Iris pigment epithelial cell (primary cell): ENCODE measurements around the gene HOMER3.
A peak's percentile ranks its signal among the peaks of the same experiment; 100 is the strongest.
"Not testable (repeated sequence)": the region's sequence is repeated elsewhere in the genome, so short reads cannot be mapped to it uniquely, and the experiment has no call there.

ENCODE experiments used
- DNase-seq: peaks from one replicate; pipeline ENCODE4 v3.0.0-alpha.2; 2011; ENCODE audit warnings: low read depth

The HOMER3 gene

DNA sequence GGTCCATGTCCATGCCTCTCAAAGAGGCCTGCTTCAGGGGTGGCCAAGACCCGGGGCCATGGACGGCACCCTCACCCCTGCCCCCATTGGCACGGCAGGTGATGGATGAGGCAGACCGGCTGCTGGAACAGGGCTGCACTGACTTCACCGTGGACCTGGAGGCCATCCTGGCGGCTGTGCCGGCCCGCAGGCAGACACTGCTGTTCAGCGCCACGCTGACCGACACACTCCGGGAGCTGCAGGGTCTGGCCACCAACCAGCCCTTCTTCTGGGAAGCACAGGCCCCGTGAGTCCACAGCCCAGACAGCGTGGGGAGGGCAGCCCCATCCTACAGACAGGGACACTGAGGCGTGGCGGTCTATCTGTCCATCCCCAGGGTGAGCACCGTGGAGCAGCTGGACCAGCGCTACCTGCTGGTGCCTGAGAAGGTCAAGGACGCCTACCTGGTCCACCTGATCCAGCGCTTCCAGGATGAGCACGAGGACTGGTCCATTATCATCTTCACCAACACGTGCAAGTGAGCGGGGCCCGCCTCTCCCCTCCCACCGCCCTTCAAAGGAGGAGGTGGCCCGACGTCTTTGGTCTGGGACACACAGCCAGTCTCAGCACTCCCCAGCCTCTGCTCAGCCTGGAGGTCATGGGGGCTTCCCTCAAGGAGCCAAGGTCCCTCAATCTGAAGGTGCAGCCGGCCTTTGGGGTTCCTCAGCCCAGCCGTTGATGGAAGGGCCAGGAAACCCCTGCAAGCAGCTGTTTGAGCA, 18.6 kb downstream of the HOMER3 start:
- no peak for DNase-seq

DNA sequence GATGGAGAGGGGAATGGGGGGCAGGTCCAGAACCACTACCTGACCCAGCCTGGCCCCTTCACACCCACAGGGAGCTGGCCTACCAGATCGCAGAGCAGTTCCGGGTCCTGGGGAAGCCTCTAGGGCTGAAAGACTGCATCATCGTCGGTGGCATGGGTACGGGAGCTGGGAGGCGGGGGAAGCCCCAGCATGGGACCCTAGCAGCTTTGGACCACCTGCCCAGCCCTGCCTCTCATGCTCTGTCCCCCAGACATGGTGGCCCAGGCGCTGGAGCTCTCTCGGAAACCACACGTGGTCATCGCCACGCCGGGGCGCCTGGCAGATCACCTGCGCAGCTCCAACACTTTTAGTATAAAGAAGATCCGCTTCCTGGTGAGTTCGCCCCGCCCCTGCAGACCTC, 19.4 kb downstream of the HOMER3 start:
- no peak for DNase-seq

DNA sequence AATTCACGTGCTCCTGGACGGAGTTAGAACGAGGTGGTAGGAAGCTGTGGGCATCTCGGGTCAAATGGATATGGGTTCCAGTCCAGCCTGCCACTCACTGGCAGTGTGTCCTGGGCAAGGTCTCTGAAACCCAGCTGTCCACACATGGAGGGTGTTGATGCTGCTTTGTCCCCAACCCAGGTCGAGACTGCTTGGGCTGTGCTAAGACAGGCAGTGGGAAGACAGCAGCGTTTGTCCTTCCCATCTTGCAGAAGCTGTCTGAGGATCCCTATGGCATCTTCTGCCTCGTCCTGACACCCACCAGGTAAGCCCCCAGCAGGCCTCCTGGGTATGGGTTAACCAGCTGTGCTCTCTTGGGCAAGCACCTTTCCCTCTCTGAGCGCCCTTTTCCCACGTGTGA, 20.6 kb downstream of the HOMER3 start:
- DNase-seq = no peak

DNA sequence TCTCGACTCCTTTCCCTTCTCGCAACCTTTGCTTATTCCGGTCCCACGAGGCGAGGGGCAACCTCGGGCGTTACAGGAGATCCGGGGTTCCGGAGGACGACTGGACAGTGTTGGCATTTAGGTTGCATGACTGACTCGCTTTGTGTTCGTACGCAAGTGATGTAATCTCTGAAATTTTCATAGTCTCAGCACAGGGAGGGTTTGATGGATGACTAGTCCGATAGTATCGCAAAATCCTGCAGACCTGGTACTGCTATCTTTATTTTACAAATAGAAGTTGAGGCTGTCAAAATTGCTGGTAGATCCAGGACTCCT, 21.2 kb downstream of the HOMER3 start:
- DNase-seq = peak; percentile 26

DNA sequence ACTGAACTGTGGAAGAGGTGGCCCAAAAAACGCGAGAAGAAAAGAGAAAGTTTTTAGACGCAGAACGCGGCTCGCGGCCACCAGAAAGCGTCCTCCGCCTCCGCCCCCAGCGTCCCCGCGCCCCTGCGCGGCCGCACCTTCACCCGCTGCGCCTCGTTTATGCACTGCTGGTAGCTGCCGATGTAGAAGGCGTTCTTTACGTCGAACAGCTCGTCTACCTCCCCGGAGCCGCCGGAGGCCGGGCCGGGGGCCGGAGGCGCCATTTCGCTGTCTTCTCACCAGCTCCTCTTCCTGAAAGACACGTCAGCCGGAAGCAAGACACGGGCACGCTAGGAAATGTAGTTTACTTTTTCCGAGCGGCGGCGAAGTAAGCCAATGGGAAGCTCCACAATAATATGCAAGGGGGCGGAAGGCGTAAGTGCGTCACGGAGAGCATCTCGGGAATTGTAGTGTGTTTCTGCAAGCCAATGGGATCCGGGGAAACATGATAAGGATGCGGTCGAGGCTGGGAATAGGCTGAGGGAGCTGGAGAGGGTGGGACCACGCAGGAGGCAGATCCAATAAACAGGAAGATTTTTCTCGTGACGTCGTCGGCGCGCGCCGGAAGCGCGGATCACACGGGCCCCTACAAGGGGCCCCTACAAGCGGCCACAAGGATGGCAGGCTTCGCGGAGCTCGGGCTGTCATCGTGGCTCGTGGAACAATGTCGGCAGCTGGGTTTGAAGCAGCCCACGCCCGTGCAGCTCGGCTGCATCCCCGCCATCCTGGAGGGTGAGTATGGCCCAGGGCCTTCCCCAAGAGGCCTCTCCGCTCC, 21.7 kb downstream of the HOMER3 start, which contains the start of the genes COPE and DDX49:
TSS of gene COPE (minus strand) at position 302 of the 814 bp plus-strand sequence. CDS start at position 263, 39 bp downstream.
TSS of gene DDX49 (plus strand) at position 630 of the 814 bp plus-strand sequence. CDS start at position 657, 27 bp downstream.
- peak; percentile 100 for DNase-seq

DNA sequence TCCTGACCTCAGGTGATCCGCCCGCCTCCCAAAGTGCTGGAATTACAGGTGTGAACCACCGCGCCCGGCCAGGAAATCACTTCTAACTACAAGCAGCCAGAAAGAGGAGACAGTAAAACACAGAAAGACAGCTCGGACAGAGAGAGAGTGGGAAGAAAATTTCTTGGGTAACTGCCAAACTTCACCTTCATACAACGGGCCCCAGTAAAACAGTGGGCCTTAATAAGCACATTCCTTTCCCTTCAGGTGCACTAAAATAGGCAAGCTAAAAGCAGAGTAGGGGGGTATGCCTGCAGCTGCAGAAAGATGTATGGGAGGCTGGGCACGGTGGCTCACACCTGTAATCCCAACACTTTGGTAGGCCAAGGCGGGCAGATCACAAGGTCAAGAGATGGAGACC, 23.4 kb downstream of the HOMER3 start:
- DNase-seq = not testable (repeated sequence)

DNA sequence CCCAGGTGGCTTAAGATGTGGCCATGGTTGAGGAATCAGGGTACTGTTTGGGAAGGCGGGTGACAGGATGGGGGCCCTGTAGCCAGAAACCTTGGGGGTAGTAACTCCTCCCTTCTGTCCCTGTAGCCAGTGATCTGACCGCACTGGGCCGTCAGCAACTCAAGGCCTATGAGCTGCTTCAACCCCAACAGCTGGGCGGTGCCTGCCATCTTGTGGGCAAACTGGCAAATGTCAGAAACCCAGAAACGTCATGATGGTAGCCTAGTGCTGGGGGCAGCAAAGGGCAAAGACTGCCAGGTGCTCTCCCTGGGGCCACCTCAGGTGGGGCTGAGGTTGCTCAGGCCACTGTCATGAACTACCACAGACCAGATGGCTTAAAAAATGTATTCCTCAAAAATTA, 25.4 kb downstream of the HOMER3 start:
- peak; percentile 37 for DNase-seq

DNA sequence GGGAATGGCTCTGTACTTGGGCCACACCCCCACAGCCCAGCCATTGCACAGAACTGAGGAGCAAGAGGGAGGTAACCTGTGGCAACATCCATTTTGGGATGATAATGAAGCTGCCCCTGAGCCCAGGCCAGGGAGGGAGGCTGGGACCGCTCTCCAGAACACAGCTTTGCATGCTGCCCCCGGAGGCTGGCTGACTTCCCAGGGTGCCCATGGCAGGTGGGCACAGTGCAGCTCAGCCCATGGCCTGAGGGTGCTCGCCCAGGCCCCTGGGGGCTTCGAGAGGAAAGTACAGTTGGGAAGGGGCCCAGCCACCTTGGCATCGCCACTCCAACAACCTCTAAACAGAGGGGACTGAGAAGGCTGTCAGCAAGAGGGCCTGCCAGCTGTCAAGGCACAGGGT, 27.6 kb downstream of the HOMER3 start:
- no peak for DNase-seq

DNA sequence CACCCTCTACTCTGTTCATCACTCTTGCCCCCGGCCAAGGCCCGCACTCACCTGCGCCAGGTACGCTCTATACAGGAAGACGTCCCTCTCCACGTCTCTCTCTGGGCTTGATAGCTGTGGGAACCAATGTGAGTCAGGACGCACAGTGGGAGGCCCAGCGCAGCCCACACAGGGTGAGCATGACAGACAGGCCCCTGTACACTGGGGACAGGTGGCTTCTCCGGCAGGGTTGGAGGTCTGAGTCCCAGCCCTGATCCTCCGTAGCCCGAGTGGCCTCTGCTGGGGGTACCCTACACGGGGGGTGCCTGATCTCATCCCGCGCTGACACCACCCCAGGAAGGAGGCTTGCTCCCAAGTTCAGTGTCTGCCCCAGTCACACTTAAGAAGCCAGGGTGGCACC, 28.1 kb downstream of the HOMER3 start:
- DNase-seq = no peak

DNA sequence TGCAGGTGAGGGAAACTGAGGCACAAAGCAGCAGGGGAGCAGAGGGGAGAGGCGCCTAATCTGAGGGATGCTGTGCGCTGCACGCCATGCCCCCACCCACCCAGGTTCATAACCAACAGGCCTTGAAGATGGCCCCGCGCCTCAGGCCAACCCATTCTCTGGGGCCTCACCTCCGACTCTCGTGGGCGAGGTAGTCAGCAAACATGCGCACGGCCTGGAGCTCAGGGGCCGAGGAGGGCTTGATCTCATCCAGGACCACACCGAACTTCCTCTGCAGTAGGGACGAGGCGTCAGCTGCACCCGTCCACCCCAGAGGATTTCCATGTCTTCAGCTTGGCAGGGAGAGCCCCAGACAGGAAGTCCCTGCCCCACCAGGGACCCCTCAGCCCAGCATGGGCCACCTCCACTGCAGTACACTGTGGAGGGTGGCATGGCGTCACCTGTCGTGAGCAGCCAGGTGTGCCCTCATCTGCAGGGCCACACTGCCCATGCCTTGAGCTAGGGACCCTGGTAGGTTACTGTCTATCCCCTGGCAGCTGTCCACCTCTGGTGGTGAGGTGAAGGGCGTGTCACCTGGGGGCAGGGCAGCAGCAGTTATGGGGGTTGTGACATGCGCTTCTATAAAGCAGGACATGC, 30.1 kb downstream of the HOMER3 start:
- no peak for DNase-seq

DNA sequence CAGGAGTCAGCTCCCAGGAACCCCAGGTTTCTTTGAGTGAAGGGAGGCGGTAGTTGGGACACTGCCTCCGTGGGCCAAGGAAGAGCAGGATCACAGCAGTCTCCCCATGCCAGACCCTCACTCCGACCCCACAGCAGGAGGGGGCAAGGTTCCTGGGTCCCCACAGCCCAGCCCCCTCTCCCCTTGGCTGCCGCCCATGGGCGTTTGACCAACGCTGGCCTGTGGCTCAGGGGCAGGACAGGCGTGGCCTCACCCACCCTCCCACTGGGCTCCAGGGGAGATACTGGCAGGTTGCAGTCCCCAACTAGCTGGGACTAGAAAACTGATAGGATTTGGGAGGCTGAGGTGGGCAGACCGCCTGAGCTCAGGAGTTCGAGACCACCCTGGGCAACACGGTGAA, 31.0 kb downstream of the HOMER3 start:
- no peak for DNase-seq

DNA sequence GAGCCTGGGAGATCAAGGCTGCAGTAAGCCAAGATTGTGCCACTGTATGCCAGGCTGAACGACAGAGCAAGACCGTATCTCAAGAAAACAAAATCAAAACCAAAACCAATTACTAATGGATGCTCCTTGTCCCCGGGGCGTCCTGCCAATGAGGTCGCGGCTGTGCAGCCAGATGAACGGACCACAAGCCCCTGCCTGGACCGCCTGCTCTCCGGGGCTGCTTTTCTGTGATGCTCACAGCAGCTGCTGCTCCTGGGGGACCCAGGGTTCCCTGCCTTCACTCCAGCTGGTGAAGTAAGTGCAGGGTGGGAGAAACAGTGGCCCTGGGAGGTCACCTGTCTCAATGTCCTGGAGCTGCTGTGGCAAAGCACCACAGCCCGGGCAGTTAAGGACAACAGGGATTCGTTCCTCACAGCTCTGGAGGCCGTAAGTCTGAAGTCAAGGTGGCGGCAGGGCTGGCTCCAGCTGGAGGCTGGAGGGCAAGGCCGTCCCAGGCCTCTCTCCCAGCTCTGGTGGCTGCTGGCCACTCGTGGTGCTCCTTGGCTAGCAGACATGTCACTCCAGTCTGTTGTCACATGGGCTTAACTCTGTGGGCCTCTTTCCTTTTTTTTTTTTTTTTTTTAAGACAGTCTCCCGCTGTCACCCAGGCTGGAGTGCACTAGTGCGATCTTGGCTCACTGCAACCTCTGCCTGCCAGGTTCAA, 31.9 kb downstream of the HOMER3 start:
- DNase-seq = no peak

DNA sequence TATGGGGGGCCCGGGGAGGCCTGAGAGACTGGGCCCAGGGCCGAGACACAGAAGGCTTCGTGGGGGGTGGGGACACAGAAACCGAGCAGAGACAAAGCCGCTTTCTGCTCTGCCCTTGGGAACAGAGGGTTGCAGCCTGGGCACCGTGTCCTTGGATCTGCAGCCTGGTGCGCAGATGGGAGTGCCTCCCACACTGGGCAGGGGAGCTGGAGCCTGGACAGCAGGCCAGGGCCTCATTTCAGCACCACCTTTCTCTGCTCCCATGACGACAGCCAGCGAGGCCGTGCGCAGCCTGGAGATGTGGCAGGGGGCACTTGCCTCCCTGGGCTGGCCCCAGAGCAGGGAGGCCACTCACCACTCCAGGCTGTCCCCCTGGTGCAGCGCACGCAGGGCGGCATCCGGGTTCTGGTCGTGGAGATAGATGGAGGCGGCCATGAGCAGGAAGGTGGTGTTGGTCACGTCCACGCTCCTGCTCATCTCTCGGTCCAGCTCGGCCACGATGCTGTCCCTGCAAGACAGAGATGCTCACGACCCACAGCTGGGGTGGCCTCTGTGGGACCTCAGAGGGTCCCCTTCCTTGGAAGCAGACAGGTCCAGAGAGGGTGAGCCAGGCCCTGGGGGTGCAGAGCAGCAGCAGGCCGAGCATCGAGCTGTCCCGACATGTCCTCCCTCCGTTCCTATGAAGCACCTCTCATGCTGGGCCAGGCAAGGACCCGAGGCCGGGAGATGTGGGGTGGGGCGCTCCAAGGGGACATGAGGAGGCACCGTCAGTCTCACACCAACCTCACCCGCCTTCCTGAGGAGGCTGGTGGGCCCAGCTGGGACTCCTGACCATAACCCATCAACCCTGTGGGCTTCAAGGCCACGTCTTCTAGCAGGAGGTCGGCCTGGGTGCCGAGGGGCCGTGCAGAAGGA, 34.2 kb downstream of the HOMER3 start:
- DNase-seq = no peak

DNA sequence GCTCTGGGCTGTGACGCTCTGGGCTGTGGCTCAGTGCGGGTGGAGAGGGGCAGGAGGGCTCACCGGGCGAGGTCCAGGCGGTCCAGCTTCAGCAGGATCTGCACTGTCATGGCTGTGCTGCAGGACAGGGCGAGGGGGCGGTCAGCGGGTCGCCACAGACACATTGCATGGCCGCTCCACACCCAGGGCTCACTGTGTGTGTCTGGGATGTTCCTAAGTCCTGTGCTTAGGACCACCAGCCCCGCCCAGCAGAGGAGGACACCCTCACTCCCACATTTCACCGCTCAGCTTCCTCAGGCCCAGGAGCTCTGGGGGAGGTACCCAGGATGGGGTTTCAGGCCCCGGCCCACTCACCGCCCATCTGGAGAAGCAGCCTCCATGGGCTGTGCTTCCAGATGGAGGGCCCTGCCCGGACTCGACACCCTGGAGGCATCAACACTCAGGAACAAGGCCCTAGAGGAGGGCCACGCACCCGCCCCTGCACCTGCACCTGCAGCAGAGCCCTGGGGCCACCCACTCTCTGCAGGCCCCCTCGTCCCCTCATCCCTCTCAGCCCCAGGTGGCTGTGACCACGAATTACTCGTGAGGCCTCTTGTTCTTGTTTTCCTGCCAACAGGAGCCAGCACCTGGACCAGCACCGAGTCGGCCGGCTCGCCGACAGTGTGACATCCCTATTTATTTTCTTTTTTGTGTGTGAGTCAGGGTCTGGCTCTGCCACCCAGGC, 35.3 kb downstream of the HOMER3 start:
- DNase-seq = no peak

DNA sequence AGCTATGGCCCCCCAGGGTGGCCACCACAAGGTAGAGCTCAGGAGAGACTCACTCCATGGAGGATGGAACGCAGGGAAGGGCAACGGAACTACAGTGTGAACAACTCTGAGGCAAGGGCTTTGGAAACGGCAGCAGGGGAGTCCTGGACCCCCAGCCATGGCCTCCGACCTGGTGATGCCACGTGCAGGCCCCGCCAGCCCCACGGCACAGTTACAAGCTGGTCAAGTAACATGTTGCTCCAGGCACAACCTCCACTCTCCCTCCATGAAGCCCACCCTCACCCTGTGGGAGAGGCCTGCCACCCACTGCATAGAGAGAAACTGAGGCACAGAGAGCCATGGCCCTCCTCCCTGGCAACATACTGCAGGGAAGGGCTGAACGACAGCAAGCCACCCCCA, 36.0 kb downstream of the HOMER3 start:
- DNase-seq = no peak

DNA sequence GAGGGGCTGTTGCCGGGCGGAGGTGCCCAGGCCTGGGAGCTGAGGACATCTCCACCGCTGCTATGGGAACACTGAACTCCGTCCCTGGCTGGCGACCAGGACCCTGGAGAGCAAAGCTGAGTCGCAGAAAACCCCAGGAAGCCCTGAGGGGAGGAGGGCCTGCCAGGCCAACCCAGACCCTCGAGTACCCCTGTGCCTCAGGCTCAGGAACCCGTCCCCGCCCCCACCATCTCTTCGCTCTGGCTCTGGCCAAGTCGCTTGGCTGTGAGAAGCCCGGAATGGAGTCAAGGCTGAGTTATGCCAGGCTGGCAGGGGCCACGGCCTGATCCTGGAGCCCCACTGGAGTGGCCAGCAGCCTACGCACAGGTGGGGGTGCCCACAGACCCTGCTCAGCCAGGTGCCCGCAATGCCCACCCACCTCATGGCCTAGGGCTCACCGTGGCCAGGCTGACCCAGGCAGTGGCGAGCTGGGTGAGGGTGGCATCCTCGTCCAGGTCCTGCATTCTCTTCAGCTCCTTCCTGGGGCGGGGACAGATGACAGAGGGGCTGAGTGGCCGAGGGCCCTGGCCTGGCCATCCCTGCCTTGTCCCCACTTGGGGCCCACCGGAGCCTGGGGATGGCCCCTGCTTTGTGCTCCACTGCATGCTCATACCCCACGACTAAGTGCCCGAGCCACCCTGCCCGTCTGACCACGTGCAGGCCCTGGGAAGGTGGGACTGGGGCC, 36.5 kb downstream of the HOMER3 start:
- DNase-seq = no peak

DNA sequence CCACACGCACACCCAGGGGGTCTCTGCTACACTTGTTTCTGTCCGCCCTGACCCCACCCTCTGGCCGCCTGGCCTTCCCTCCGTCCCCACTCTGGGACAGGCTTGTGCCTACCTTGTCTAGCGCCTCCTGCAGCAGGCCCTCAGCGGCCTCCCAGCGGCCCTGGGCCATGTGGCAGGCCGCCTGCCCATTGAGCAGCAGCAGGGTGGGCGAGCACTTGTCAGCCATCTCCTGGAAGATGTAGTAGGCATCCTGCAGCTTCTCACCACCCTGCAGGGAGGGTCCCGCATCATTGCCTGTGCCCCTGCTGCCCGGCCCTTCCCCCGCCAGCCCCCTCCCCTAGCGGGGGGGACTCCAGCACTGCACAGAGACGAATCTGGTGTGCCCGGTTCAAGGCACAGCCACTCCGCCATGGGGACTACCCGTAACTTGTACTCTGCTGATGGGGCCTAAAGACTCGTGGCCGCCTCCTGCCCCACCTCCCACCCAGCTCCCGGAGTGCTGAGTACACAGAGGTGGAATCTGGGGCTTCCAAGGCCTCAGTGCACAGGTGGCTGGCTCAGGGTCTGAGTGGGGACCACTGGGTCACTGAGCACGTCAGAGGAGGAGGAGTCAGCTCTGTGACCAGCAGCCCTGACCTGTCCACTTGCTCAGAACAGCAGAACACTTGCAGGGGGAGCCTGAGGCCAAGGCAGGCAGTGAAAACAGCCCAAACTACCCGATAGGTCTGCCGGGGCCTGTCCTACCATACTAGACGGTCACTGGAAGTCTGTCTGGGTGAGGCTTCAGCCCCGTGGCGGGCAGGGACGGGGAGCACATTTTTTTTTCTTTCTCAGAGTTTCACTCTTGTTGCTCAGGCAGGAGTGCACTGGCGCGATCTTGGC, 37.6 kb downstream of the HOMER3 start:
- DNase-seq = no peak

DNA sequence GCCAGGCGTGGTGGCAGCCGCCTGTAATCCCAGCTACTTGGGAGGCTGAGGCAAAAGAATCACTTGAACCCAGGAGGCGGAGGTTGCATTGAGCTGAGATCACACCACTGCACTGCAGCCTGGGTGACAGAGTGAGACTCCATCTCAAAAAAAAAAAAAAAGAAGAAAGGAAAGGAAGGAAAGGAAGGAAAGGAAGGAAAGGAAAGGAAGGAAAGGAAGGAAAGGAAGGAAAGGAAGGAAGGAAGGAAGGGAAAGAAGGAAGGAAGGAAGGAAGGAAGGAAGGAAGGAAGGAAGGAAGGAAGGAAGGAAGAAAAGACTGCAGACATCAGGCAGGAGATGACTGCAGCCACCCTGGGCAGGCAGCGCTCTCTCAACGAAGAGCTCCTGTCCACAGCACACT, 38.5 kb downstream of the HOMER3 start:
- not testable (repeated sequence) for DNase-seq

DNA sequence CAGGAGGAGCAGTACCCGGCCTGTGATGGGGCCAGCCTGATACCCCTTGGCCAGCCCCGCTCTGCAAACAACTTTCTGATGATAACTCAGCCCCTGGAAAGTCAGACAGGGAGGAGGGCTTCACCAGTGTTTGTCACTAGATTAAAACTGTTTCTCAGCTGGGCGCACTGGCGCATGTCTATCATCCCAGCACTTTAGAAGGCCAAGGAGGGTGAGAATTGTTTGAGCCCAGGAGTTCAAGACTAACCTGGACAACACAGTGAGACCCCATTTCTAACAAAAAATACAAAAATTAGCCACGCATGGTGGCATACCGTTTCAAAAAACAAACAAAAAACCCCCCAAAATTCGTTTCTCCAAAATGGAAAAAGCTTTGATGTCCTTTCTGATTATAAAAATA, 39.5 kb downstream of the HOMER3 start:
- DNase-seq = no peak
